Neural cell (in vitro differentiated cells): ENCODE measurements around the gene DOCK9.

Experiments used
- CTCF ChIP-seq: fragments of 450-650 bp; IDR thresholded peaks from 2 replicates; pipeline ENCODE4 v1.5.1; 2014; ENCODE audit warnings: antibody characterized with exemption, mild to moderate bottlenecking, moderate library complexity; ENCODE audit not compliant: poor library complexity, severe bottlenecking
- EP300 ChIP-seq: fragments of 450-650 bp; conservative IDR thresholded peaks from 2 replicates; pipeline ENCODE4 v1.6.1; 2014; ENCODE audit warnings: antibody characterized with exemption, mild to moderate bottlenecking, moderate library complexity; ENCODE audit not compliant: poor library complexity, severe bottlenecking
- EZH2 ChIP-seq: fragments of 200-600, 300-800 bp; shearing (Covaris generic), sonication (generic); IDR thresholded peaks from 2 replicates; pipeline ENCODE4 v1.6.1; 2014; ENCODE audit warnings: antibody characterized with exemption, low read length, borderline replicate concordance, mild to moderate bottlenecking; ENCODE audit not compliant: insufficient read depth, poor library complexity, severe bottlenecking
- MXI1 ChIP-seq: fragments of 450-650 bp; conservative IDR thresholded peaks from 2 replicates; pipeline ENCODE4 v1.6.1; 2014; ENCODE audit warnings: antibody characterized with exemption, mild to moderate bottlenecking; ENCODE audit not compliant: poor library complexity, severe bottlenecking
- RAD21 ChIP-seq: fragments of 450-650 bp; conservative IDR thresholded peaks from 2 replicates; pipeline ENCODE4 v1.6.1; 2014; ENCODE audit warnings: antibody characterized with exemption, mild to moderate bottlenecking, moderate library complexity
- SMC3 ChIP-seq: fragments of 450-650 bp; conservative IDR thresholded peaks from 2 replicates; pipeline ENCODE4 v1.6.1; 2014; ENCODE audit warnings: antibody characterized with exemption, mild to moderate bottlenecking, moderate library complexity; ENCODE audit not compliant: poor library complexity

GRCh38 chr13:98958443-98958794 is 19.4 kb downstream of the DOCK9 start:
- TF ChIP-seq MXI1 (no peak), RAD21 (no peak), CTCF (no peak), EZH2 (no peak), EP300 (no peak), SMC3 (no peak)
